Inflammatory macrophage treated with lipopolysaccharide for 1 hour (primary cell): Measurements from ENCODE around the gene USH1G.
"Not testable (repeated sequence)": the region's sequence is repeated elsewhere in the genome, so short reads cannot be mapped to it uniquely, and the experiment has no call there.

Experiments used
- DNase-seq, 2 donors: peaks; one replicate each; pipeline ENCODE4 v3.0.0-alpha.2; 2020 to 2022

The USH1G gene

DNA sequence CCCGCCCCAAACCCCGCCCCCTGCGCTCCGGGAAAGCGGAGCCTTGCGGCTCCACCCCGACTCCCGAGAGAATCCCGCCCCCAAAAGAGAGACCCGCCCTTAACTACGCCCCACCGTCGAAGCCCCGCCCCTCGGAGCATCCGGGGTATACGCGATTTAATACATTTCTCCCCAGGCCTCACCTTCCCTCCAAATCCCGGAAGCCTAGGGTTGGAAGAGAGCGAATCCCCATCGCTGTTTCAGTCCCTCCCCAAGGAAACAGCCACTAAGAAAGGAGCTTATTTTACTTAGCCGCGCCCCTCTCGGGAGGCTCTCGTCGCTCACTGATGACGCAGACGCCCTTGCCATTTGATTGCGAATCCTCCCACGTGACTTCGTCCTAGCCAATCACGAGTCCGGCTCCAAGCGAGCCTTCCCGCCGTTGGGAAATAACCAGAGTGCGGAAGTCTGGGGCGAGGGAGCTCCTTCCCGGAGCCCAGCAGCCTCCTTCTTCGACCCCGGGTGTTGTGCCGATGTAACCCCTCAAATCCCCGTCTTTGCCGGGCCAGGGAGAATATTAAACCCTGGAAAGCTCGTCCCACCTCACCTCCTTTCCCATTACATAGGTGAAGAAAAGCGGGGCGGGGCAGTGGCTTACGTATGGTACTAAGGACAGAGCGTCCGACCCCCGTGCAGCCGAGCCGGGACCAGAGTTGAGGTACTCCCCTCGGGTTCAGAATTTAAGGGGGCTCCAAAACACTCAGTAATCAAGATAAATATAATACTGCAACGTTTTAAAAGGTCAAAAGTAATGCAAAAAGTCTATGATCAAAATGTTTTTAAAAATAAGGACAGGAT is 49.8 kb downstream of the USH1G start:
- peak; percentile 100 for DNase-seq

DNA sequence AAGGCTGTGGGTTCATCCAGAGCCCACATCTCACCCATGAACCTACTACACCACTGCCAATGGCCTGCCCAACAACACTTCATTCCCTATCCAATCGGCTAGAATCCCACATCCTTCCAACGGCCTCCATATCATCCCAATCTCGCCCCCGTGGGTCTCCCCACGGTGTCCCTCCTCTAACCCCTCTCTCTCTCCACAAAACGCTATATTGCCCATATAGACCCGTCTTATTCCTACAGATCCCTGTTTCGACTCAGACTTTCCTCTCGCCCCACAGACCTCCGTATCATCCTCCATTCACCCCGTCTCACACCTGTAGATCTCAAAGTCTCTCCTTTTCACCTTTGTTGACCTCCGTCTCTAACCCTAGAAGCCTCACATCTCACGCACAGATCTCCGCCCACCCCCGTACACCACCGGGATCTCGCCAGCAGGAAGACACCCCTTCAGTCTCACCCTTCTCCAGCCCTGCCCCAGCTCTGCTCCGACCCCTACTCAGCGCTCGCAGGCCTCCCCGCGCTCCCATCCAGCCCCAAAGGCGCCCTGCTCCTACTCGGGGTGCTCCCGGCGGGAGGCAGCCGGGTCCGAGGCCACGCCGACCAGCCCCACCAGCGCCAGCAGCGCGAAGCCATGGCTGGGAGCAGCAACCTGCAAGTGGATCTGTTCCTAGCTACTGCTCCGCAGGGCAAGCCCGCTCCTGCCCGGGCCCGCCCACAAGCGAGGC is 50.6 kb downstream of the USH1G start, which contains the start of gene FDXR:
FDXR (minus strand) TSS at position 682 of the 724 bp plus-strand sequence; CDS start at position 632, 50 bp downstream.
- no peak for DNase-seq

DNA sequence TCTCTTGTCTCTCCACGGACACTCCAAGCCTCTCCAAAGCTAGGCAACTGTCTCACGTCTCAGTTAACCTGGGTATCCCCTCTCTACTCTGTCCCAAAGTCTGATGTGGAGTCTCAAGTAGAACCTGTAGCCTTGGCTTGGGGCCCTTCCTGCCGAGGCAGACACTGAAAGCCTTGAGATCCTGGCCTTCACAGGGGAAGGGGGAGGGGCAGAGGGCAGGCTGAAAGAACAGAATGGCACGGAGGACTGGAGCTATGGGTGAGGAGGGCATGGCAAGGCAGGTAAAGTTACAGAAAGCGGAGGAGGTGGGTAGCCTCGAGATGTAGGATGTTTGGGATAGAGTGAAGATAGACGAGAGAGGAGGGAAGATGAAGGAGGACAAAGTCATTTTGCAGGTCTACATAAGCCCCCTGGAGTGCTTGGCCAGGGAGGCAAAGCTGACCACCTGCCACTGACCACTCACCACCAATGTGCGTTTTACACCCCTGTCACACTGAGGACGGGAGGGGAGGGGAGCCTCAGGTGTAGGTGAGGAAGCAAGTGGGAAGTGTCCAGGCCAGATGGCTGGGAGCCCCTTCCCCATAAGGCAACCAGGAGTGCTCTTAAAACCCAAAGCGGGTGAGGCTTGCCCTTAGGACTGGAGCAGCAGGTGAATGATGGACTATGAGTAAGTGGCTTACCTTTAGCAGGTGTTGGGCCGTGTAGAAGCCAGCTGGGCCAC is 51.5 kb downstream of the USH1G start:
- no peak for DNase-seq

DNA sequence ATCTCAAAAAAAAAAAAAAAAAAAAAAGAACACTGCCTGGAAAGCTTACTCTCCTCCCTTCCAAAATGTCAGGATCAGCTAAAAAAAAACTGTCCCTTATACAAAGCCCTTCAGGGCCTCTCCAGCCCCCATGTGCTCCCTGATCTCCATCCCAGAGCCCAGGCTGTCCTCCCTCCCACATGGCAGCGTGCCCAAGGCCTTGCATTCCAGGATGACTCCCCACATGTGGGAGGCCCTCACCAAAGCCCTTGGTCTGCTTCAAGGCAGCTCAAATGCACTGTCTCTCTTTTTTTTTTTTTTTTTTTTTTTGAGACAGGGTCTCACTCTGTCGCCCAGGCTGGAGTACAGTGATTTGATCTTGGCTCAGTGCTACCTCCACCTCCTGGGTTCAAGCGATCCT is 52.5 kb downstream of the USH1G start:
- DNase-seq, result no peak

DNA sequence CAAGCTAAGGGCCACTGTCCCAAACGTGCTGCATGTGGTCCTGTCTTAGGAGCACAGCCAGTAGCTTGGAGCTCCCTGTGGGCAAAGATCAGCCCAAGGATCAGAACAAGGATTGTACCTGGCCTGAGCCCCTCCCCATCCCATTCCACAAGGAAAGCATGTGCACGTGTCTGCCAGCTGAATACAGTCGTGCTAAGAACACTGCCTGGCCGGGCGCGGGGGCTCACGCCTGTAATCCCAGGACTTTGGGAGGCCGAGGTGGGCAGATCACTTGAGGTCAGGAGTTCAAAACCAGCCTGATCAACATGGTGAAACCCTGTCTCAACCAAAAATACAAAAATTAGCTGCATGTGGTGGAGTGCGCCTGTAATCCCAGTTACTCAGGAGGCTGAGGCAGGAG is 53.0 kb downstream of the USH1G start:
- not testable (repeated sequence) for DNase-seq

DNA sequence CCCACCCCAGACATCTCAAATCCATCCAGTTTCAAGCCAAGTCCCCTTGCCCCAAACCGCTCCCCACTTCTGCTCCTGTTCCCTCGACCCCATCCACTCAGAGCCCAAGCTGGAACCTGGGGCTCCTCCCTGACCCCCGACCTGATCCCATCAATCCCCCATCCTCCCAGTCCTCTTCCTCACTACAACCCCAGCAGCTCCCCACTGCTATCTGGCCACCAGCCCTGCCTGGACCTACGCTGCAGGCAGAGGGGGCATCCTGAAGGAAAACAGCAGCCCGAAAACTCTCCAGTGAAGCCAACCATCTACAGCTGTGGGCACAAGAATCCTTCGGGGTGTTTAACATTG is 54.2 kb downstream of the USH1G start:
- no peak for DNase-seq

DNA sequence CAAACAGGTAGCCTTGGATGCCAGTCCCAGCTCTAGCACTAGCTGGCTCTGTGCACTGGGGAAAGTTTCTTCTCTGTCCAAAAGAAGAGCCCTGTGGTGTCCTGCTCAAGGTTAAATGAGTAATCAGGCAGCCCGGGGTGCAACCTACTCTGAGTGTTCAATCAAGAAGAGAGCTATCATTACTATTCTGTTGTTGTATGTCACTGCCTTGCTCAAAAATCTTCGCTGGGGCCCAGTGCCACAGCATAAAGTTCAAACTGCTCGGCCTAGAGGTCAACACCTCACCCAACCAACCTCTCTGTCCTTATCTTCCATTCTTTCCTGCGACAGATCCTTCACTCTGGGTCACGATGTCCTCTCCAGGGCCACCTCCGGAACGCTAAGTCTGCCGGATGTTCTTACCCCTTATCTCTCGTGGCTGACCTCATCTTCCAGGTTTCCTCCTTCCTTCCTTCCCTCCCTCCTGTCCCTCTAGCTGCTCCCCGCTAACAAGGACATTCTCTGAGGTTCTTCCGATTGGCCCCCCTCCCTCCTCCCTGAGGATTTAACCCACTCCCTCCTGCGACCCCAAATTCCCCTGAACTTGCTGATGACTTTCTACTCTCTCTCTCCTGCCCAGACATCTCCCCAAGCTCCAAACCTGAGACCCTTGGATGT is 54.7 kb downstream of the USH1G start:
- DNase-seq, result no peak

DNA sequence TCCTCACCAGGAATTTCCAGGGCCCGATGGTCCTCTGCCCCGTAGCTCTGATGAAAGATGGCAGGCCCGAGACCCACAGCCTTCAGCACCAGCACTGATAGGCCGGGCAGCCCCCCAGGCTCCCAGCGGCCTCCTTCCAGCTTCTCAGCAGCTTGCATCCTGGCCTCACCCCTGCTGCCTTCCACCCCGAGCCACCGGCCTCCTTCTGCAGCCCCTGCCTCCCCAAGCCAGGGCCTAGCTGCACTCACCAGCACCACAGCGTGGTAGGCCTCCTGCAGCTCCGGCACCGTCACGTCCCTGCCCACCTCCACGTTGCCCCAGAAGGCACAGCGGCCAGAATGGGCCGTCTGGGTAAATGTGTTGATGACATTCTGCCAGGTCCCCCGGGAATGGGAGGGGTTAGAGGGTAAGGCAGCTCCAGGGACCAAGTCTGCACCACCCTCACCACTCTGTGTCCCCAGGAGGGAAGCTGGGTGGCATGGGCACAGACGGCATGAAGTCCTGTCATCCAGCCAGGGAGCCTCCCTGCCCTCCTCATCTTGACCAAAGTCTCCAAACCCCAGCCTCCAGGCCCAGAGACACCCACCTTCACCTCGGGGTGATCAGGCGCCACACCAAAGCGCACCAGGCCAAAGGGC is 56.7 kb downstream of the USH1G start:
- no peak for DNase-seq
